ENCODE results near the gene CDK14.

- TF ChIP-seq CTCF (conservative IDR thresholded peaks at IDR 0.05; ENCODE audit: low read length): no peak
- no peak for TF ChIP-seq EZH2phosphoT487 (IDR thresholded peaks at IDR 0.05; ENCODE audit: borderline replicate concordance)
Observed at GRCh38 chr7:91135300-91135699, 539.2 kb downstream of the CDK14 start.

All from Loucy (cell line).